Measurements from ENCODE around the gene ZMYND15.

ZMYND15 gene

GRCh38 chr17:4782652-4783051 is 43.0 kb downstream of the ZMYND15 start:
- DNase-seq (ENCODE audit: low read depth in 2 of 2), result no peak
- TF ChIP-seq CTCF (IDR thresholded peaks at IDR 0.05; ENCODE audit: low read depth, low read length), result no peak
- H3K4me3 ChIP-seq (replicated peaks in 1 of 2; ENCODE audit: low read depth in 2 of 2, low read length in 2 of 2), result no peak overlapping the region

DNA sequence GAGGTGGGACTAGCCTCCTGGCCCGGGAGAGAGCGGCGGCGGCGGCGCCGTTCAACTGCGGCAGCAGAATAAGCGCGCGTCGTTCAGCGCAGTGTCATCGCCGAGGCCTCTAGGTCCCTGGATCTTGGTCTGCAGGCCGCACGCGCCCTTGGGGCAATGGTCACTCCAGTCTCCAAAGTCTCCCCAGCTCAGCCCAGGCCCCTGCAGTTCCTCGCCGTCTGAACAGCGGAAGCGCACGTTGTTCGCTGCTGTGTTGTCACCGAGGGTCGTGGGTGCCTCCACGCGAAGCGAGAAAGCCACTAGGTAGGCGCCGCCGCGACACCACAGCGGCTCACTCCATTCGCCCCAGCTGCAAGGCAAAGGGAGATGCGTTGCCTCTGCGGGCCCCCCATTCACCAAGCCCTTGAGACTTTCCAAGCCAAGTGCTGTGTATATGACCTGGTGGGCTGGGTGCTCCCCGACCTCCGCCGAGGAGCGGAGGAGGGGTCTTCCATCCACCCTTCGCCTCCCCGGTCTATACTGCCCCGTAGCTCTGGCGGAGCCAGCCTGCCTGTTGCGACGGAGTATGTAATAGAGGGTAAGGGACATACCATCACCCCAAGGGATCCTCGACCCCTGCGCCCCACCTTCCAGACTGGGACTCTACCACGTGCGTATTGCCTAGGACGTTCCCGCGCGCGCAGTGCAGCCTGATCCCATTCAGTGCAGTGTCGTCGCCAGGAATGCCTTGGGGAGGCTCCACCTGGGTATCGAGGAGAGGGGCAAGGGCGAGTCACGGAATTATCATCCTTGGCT is 45.9 kb downstream of the ZMYND15 start:
- peak overlapping the region; percentile 16 to 18 for H3K4me3 ChIP-seq (replicated peaks in 1 of 2; ENCODE audit: low read depth in 2 of 2, low read length in 2 of 2)
- TF ChIP-seq CTCF (IDR thresholded peaks at IDR 0.05; ENCODE audit: low read depth, low read length), result no peak
- no peak for DNase-seq (ENCODE audit: low read depth in 2 of 2)

DNA sequence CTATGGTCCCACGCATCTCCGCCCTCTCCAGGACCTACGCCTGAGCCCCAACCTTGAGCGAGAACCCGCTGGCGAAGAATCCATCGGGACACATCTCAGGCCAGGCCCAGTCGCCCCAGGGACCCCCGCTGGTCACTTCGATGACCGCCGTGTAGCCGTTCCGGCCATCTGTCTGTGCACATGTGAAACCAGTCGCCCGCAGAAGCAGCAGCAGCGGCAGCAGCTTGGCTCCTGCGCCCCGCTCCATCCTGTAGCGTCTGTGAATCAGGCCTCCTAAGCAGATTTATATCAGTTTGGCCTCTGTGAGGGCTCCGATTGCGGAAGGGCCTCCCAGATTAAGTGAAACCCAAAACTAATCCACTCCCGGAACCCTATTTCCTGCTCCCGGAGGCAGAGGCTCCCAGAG is 46.5 kb downstream of the ZMYND15 start, which contains the start of gene VMO1:
TSS of gene VMO1 (minus strand) at position 259 of the 406 bp plus-strand sequence. CDS start at position 247, 12 bp downstream.
- H3K4me3 ChIP-seq (replicated peaks in 1 of 2; ENCODE audit: low read depth in 2 of 2, low read length in 2 of 2), result peak within 1 kb of the TSS; percentile 16 to 18
- peak; percentile 28 to 35 for DNase-seq (ENCODE audit: low read depth in 2 of 2)
- no peak for TF ChIP-seq CTCF (IDR thresholded peaks at IDR 0.05; ENCODE audit: low read depth, low read length)

DNA sequence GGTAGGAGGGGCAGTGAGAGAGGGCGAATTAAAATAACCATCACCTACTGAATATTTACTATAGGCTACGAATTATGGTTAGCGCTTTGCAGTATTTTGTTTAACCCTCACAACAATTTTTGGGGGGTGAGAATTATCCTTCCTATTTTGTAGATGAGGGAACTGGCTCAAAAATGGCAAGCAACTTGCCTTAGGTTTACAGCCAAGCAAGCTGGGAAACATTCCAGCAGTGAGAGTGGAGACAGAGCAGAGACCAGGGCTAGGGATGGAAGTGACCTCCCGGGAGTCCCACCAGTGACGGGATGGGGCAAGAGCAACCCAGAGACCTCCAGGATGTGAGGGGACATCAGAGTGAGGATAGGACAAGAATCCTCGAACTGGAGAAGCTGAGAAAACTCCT is 46.9 kb downstream of the ZMYND15 start:
- TF ChIP-seq CTCF (IDR thresholded peaks at IDR 0.05; ENCODE audit: low read depth, low read length), result no peak
- peak; percentile 12 to 53 for DNase-seq (ENCODE audit: low read depth in 2 of 2)
- H3K4me3 ChIP-seq (replicated peaks in 1 of 2; ENCODE audit: low read depth in 2 of 2, low read length in 2 of 2), result peak overlapping the region; percentile 16 to 18

GRCh38 chr17:4788159-4788806 is 48.6 kb downstream of the ZMYND15 start:
- TF ChIP-seq CTCF (IDR thresholded peaks at IDR 0.05; ENCODE audit: low read depth, low read length), result no peak
- no peak overlapping the region for H3K4me3 ChIP-seq (replicated peaks in 1 of 2; ENCODE audit: low read depth in 2 of 2, low read length in 2 of 2)
- no peak for DNase-seq (ENCODE audit: low read depth in 2 of 2)

DNA sequence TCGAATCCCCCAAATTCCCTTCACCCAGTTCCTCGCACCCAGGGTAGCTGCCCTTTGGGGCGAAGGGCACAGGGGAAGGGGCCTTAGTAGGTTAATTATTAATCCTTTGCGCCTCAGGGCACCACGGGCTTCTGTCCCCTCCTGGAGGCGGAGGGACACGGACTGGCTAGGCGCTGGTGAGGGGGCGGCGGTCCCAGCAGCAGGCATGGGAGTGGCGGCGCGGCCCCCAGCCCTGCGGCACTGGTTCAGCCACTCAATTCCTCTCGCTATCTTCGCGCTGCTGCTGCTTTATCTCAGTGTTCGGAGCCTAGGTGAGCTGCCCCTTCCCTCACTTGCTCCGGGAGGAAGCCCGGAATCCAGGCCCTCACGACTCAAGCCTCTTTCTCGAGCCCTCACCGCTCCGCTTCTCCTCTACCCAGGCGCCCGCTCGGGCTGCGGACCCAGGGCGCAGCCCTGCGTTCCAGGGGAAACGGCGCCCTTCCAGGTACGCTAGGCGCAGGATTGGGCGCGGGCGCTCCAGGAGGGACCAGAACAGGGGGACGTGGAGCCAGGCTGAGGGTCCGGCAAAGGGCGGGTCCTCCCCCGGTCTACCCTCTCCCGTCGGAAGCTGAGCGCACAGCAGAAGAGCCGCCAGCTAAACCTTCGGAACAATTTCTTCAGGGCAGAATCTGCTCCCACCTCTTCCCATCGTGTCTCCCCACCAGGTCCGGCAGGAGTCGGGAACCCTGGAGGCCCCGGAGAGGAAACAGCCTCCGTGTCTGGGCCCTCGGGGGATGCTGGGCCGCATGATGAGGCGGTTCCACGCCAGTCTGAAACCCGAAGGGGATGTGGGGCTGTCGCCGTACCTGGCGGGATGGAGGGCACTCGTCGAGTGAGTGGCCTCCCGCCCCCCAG is 49.4 kb downstream of the ZMYND15 start, which contains the start of gene GLTPD2:
TSS of gene GLTPD2 (plus strand) at position 158 of the 894 bp plus-strand sequence. CDS start at position 206, 48 bp downstream.
- peak in 1 of 2 donors; percentile 5 for DNase-seq (ENCODE audit: low read depth in 2 of 2)
- peak within 1 kb of the TSS; percentile 65 for H3K4me3 ChIP-seq (replicated peaks in 1 of 2; ENCODE audit: low read depth in 2 of 2, low read length in 2 of 2)
- no peak for TF ChIP-seq CTCF (IDR thresholded peaks at IDR 0.05; ENCODE audit: low read depth, low read length)

Measured in cardiac fibroblast (primary cell).